OCI-LY7 (cell line): Measurements from ENCODE around the gene MTOR. TPM values are rescaled to one million over a fixed set of nuclear protein-coding genes. Genes with fewer than 3 reads are reported as not detected.

ENCODE experiments used
- BruUV-seq: library from RNA; stranded (reverse); fragments of 400-500 nt; replicated peaks from 2 replicates; lab custom pipeline; 2021; lab: Mats Ljungman, UMichigan
- CTCF ChIA-PET: fragments of 300-600 bp; sonication (Branson Sonifier 250); formaldehyde crosslinking; loops from one replicate; lab custom pipeline; 2022; ENCODE audit warnings: antibody characterized with exemption; ENCODE audit not compliant: unreplicated experiment; lab: Charles Lee
- POLR2A ChIA-PET: fragments of 300-600 bp; sonication (Branson Sonifier 250); formaldehyde crosslinking; loops from one replicate; lab custom pipeline; 2022; ENCODE audit warnings: antibody characterized with exemption; lab: Charles Lee
- DNase-seq: peaks from one replicate; pipeline ENCODE4 v3.0.0-alpha.2; 2015; ENCODE audit warnings: low spot score
- H2AFZ ChIP-seq: fragments of 200-600 bp; sonication (generic), shearing (Covaris generic); 2 replicates; pipeline ENCODE4 v1.6.1; 2014; ENCODE audit warnings: mild to moderate bottlenecking, antibody characterized with exemption, low read length, moderate library complexity
- H3K27ac ChIP-seq: fragments of 200-600 bp; sonication (generic); 2 replicates; pipeline ENCODE4 v1.5.1; 2014; ENCODE audit warnings: mixed run types, low read depth, mild to moderate bottlenecking, moderate library complexity, low read length, inconsistent platforms; ENCODE audit not compliant: poor library complexity, severe bottlenecking
- H3K36me3 ChIP-seq: fragments of 200-600 bp; sonication (generic); 2 replicates; pipeline ENCODE4 v1.6.1; 2014; ENCODE audit warnings: mild to moderate bottlenecking, antibody characterized with exemption, low read length, moderate library complexity, mixed read lengths; ENCODE audit not compliant: insufficient read depth
- H3K4me1 ChIP-seq: fragments of 200-600 bp; sonication (generic); 2 replicates; pipeline ENCODE4 v1.5.1; 2014; ENCODE audit warnings: mild to moderate bottlenecking, low read length; ENCODE audit not compliant: insufficient read depth, poor library complexity, severe bottlenecking
- H3K4me2 ChIP-seq: fragments of 200-600 bp; sonication (generic); 2 replicates; pipeline ENCODE4 v1.6.1; 2014; ENCODE audit warnings: mild to moderate bottlenecking, low read length
- H3K4me3 ChIP-seq: fragments of 200-600 bp; sonication (generic); 2 replicates; pipeline ENCODE4 v1.5.1; 2014; ENCODE audit warnings: mild to moderate bottlenecking, low read depth, low read length; ENCODE audit not compliant: poor library complexity, severe bottlenecking
- H3K79me2 ChIP-seq: fragments of 200-600 bp; sonication (generic); 2 replicates; pipeline ENCODE4 v1.6.1; 2016; ENCODE audit warnings: low read depth, mild to moderate bottlenecking, low read length, moderate library complexity, mixed read lengths; ENCODE audit not compliant: insufficient read depth
- H3K9me2 ChIP-seq: fragments of 200-600 bp; sonication (generic); 2 replicates; pipeline ENCODE4 v1.6.1; 2016; ENCODE audit warnings: mild to moderate bottlenecking, low read length, mixed read lengths; ENCODE audit not compliant: insufficient read depth
- H3K9me3 ChIP-seq: fragments of 200-600 bp; sonication (generic); 2 replicates; pipeline ENCODE4 v1.6.1; 2014; ENCODE audit warnings: mild to moderate bottlenecking, mixed run types, low read length, mixed read lengths
- H4K20me1 ChIP-seq: fragments of 200-600 bp; sonication (generic); 2 replicates; pipeline ENCODE4 v1.6.1; 2014; ENCODE audit warnings: mild to moderate bottlenecking, antibody characterized with exemption, low read length, moderate library complexity, mixed read lengths; ENCODE audit not compliant: insufficient read depth
- CTCF ChIP-seq: fragments of 200-600 bp; sonication (generic); conservative IDR thresholded peaks from 2 replicates; pipeline ENCODE4 v1.5.1; 2014; ENCODE audit warnings: mild to moderate bottlenecking, antibody characterized with exemption, low read length, moderate library complexity, mixed read lengths
- EZH2phosphoT487 ChIP-seq: fragments of 200-600 bp; sonication (generic); IDR thresholded peaks from 2 replicates; pipeline ENCODE4 v1.6.1; 2018; ENCODE audit warnings: low read depth, borderline replicate concordance, mild to moderate bottlenecking, mixed run types, antibody characterized with exemption, low read length, moderate library complexity, mixed read lengths
- intact Hi-C: fragments of 100-400 bp; cut with micrococcal nuclease; formaldehyde crosslinking; loops from one replicate; pipeline ENCODE4 v1.10.0; 2022; ENCODE audit not compliant: unreplicated experiment
- total RNA-seq, 2 experiments: library from RNA; depleted of rRNA in 1 of 2; stranded (reverse); fragments of >200 nt in 1 of 2; shearing (Covaris generic) in 1 of 2; gene quantifications; 2 replicates each; pipeline ENCODE4 v1.2.3, GENCODE V29; 2014 to 2022

The MTOR gene
- total RNA-seq, 2 experiments from 2014 or later, result 41.1 to 58.6 TPM

- intact Hi-C loops, result no loop called here
- peaks cover 21% of the 10 kb centered on the region; the same call in 1 of the 2 replicates for H3K36me3 ChIP-seq
- H4K20me1 ChIP-seq, result no peaks in the 10 kb centered on the region
- ChIA-PET POLR2A (no interaction called here), CTCF (no interaction called here)
- no peak for TF ChIP-seq CTCF
- TF ChIP-seq EZH2phosphoT487, result no peak
- H3K9me2 ChIP-seq, result no peaks in the 10 kb centered on the region
- no peak for DNase-seq
- no peaks in the 10 kb centered on the region for H3K79me2 ChIP-seq
- no peak overlapping the region for H3K4me2 ChIP-seq
- H3K9me3 ChIP-seq, result no peaks in the 10 kb centered on the region
- H3K4me3 ChIP-seq, result no peak overlapping the region
- no peak overlapping the region for H3K27ac ChIP-seq
- no TSS peak for BruUV-seq
- H3K4me1 ChIP-seq, result no peaks in the 10 kb centered on the region
- H2AFZ ChIP-seq, result no peak overlapping the region
Observed at GRCh38 chr1:11176081-11176706, 86.2 kb downstream of the MTOR start.

GRCh38 chr1:11175461-11175860 lies 86.9 kb downstream of the MTOR start:
- Histone ChIP-seq H3K9me2 (no peaks in the 10 kb centered on the region), H3K36me3 (peaks cover 16% of the 10 kb centered on the region; the same call in 1 of the 2 replicates), H3K4me2 (no peak overlapping the region), H3K4me1 (no peaks in the 10 kb centered on the region), H3K79me2 (no peaks in the 10 kb centered on the region), H3K27ac (no peak overlapping the region), H2AFZ (no peak overlapping the region), H3K9me3 (no peaks in the 10 kb centered on the region), H4K20me1 (no peaks in the 10 kb centered on the region), H3K4me3 (no peak overlapping the region)
- ChIA-PET POLR2A (no interaction called here), CTCF (no interaction called here)
- TF ChIP-seq EZH2phosphoT487 (no peak), CTCF (no peak)
- no peak for DNase-seq
- intact Hi-C loops, result no loop called here
- no TSS peak for BruUV-seq

GRCh38 chr1:11174261-11174942 lies 87.9 kb downstream of the MTOR start:
- ChIA-PET CTCF (no interaction called here), POLR2A (interaction anchor here (0.6 kb wide), 1 partner anchor 312 kb away, joined by 5 read pairs; no protein-coding TSS in a partner anchor)
- Histone ChIP-seq H3K9me3 (no peaks in the 10 kb centered on the region), H3K4me1 (no peaks in the 10 kb centered on the region), H3K9me2 (no peaks in the 10 kb centered on the region), H3K4me2 (no peak overlapping the region), H2AFZ (no peak overlapping the region), H3K4me3 (no peak overlapping the region), H3K27ac (no peak overlapping the region), H4K20me1 (no peaks in the 10 kb centered on the region), H3K36me3 (peaks cover 9% of the 10 kb centered on the region; the same call in 1 of the 2 replicates), H3K79me2 (no peaks in the 10 kb centered on the region)
- no TSS peak for BruUV-seq
- TF ChIP-seq CTCF, result no peak
- no peak for DNase-seq
- intact Hi-C loops, result no loop called here
